Fibroblast of lung (primary cell): ENCODE data around the gene RSPH1. TPM values are rescaled to one million over a fixed set of nuclear protein-coding genes. Genes with fewer than 3 reads are reported as not detected.

Experiments
- DNase-seq, 2 donors: peaks; one replicate each; pipeline versions ENCODE4 v3.0.0 to v3.0.0-alpha.2; 2010; ENCODE audit warnings: low read depth in 2 of 2
- H2AFZ ChIP-seq: 2 replicates; pipeline ENCODE4 v1.5.1; 2012; ENCODE audit warnings: low read length, control low read depth, inconsistent platforms
- H3K27ac ChIP-seq: 2 replicates; pipeline ENCODE4 v1.5.1; 2011; ENCODE audit warnings: low read length, control low read depth; ENCODE audit not compliant: insufficient read depth
- H3K27me3 ChIP-seq: 2 replicates; pipeline ENCODE4 v1.5.1; 2011; ENCODE audit warnings: mild to moderate bottlenecking, low read length; ENCODE audit not compliant: control insufficient read depth, insufficient read depth
- H3K36me3 ChIP-seq: 2 replicates; pipeline ENCODE4 v1.5.1; 2011; ENCODE audit warnings: low read length; ENCODE audit not compliant: control insufficient read depth, insufficient read depth
- H3K4me1 ChIP-seq: 2 replicates; pipeline ENCODE4 v1.5.1; 2011; ENCODE audit warnings: low read length; ENCODE audit not compliant: control insufficient read depth, insufficient read depth; ENCODE audit errors: extremely low read depth
- H3K4me2 ChIP-seq: 2 replicates; pipeline ENCODE4 v1.5.1; 2011; ENCODE audit warnings: low read length, control low read depth; ENCODE audit not compliant: insufficient read depth; ENCODE audit errors: extremely low read depth
- H3K4me3 ChIP-seq, 4 experiments: fragments of 200-600 bp in 1 of 4; sonication (generic) in 1 of 4; replicated peaks in 1 of 4; 2 replicates each; pipeline ENCODE4 v1.5.1; 2011 to 2016; ENCODE audit warnings: low read length in 4 of 4, low read depth in 3 of 4, mild to moderate bottlenecking in 3 of 4, control low read depth in 2 of 4, inconsistent platforms in 1 of 4, mixed read lengths in 1 of 4; ENCODE audit not compliant: insufficient read depth in 1 of 4; ENCODE audit errors: control extremely low read depth in 1 of 4
- H3K79me2 ChIP-seq: 2 replicates; pipeline ENCODE4 v1.5.1; 2012; ENCODE audit warnings: mild to moderate bottlenecking, low read length, inconsistent platforms; ENCODE audit not compliant: control insufficient read depth, insufficient read depth
- H3K9ac ChIP-seq: 2 replicates; pipeline ENCODE4 v1.5.1; 2011; ENCODE audit warnings: mild to moderate bottlenecking, low read length, control low read depth; ENCODE audit not compliant: insufficient read depth
- H3K9me3 ChIP-seq: 2 replicates; pipeline ENCODE4 v1.5.1; 2012; ENCODE audit warnings: low read depth, low read length; ENCODE audit not compliant: control insufficient read depth, insufficient read depth
- H4K20me1 ChIP-seq: 2 replicates; pipeline ENCODE4 v1.5.1; 2011; ENCODE audit warnings: low read length; ENCODE audit not compliant: control insufficient read depth, insufficient read depth; ENCODE audit errors: extremely low read depth
- CTCF ChIP-seq, 2 donors: IDR thresholded peaks in 1 of 2; conservative IDR thresholded peaks in 1 of 2; 1 replicate in 1 of 2; 2 replicates in 1 of 2; pipeline ENCODE4 v1.5.1; 2011 to 2012; ENCODE audit warnings: low read length in 2 of 2, control low read depth in 1 of 2, inconsistent platforms in 1 of 2, low read depth in 1 of 2, mild to moderate bottlenecking in 1 of 2
- EZH2 ChIP-seq: IDR thresholded peaks from 2 replicates; pipeline ENCODE4 v1.5.1; 2012; ENCODE audit warnings: low read length, control low read depth, mild to moderate bottlenecking; ENCODE audit errors: missing control alignments
- polyA plus RNA-seq, 2 donors: library from polyadenylated mRNA; depleted of rRNA in 1 of 2; stranded (reverse) in 1 of 2; unstranded in 1 of 2; fragments of >200 nt; gene quantifications; 2 replicates each; pipeline ENCODE4 v1.2.1, GENCODE V29; 2011 to 2012; ENCODE audit warnings: missing spikeins in 1 of 2
- total RNA-seq: library from RNA; depleted of rRNA; stranded (reverse); fragments of >200 nt; gene quantifications from 2 replicates; pipeline ENCODE4 v1.2.1, GENCODE V29; 2014

The RSPH1 gene
- total and polyA plus RNA-seq, 2 donors (not counting 1 experiment from before 2014, with no cell fraction given), result not detected

DNA sequence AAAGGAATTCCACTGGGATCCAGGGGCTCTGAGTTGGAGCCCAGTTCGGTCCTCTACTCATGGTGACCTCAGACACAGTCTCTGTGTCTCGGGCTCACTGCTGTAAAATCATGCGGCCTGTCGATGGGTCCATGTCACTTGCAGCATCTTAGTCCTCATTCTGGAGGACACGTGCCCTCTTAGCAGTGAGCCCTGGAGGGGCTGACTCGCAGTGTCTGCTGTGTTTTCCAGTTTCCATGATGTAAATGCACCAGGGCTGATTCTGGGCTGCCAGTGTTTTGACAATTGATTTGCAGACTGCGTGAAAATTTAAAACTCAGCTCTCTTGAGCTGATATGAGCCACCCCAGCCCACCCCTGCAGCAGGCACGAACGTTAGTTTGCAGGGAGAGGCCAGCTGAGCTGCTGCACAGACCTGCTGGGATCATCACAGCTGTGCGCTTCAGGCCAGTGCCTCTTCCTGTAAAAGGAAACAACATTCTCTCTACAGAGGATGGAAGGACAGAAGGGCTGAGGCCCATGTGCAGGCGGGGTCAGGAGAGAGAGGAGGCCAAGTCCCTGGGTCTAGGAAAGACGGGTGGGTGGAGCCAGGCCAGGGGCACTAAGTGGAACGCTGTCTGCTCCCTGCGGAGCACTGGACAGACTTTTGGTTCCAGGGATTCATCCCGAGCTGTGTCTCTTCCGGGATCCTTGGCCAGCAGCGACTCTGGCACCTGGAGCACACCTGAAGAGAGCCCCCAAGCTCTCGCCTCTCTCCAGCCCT is 42.6 kb downstream of the RSPH1 start:
- no peaks in the 10 kb centered on the region for H3K4me1 ChIP-seq
- TF ChIP-seq CTCF (conservative IDR thresholded peaks at IDR 0.05 in 1 of 2, IDR thresholded peaks at IDR 0.05 in 1 of 2; ENCODE audit: low read depth in 1 of 2, low read length in 2 of 2), result no peak
- TF ChIP-seq EZH2, result no peak
- H3K9ac ChIP-seq, result no peak overlapping the region
- H3K9me3 ChIP-seq, result no peaks in the 10 kb centered on the region
- no peak overlapping the region for H3K4me2 ChIP-seq
- no peaks in the 10 kb centered on the region for H4K20me1 ChIP-seq
- no peaks in the 10 kb centered on the region for H3K36me3 ChIP-seq
- H3K4me3 ChIP-seq, result no peak overlapping the region
- no peaks in the 10 kb centered on the region for H3K79me2 ChIP-seq
- no peak overlapping the region for H3K27ac ChIP-seq
- no peak overlapping the region for H2AFZ ChIP-seq
- H3K27me3 ChIP-seq, result no peaks in the 10 kb centered on the region
- no peak for DNase-seq

GRCh38 chr21:42452401-42453223 is 43.4 kb downstream of the RSPH1 start:
- no peak overlapping the region for H3K4me3 ChIP-seq
- H3K36me3 ChIP-seq, result no peaks in the 10 kb centered on the region
- DNase-seq, result no peak
- H3K9ac ChIP-seq, result no peak overlapping the region
- H3K27ac ChIP-seq, result no peak overlapping the region
- H3K79me2 ChIP-seq, result no peaks in the 10 kb centered on the region
- H3K4me1 ChIP-seq, result no peaks in the 10 kb centered on the region
- no peaks in the 10 kb centered on the region for H3K27me3 ChIP-seq
- H4K20me1 ChIP-seq, result no peaks in the 10 kb centered on the region
- TF ChIP-seq CTCF (conservative IDR thresholded peaks at IDR 0.05 in 1 of 2, IDR thresholded peaks at IDR 0.05 in 1 of 2; ENCODE audit: low read depth in 1 of 2, low read length in 2 of 2), result no peak
- no peak for TF ChIP-seq EZH2
- H3K4me2 ChIP-seq, result no peak overlapping the region
- no peak overlapping the region for H2AFZ ChIP-seq
- H3K9me3 ChIP-seq, result no peaks in the 10 kb centered on the region

GRCh38 chr21:42451941-42452340 is 44.1 kb downstream of the RSPH1 start:
- Histone ChIP-seq H3K9me3 (no peaks in the 10 kb centered on the region), H2AFZ (no peak overlapping the region), H3K9ac (no peak overlapping the region), H4K20me1 (no peaks in the 10 kb centered on the region), H3K4me2 (no peak overlapping the region), H3K27me3 (no peaks in the 10 kb centered on the region), H3K4me1 (no peaks in the 10 kb centered on the region), H3K4me3 (no peak overlapping the region), H3K79me2 (no peaks in the 10 kb centered on the region), H3K36me3 (no peaks in the 10 kb centered on the region), H3K27ac (no peak overlapping the region)
- no peak for TF ChIP-seq CTCF (conservative IDR thresholded peaks at IDR 0.05 in 1 of 2, IDR thresholded peaks at IDR 0.05 in 1 of 2; ENCODE audit: low read depth in 1 of 2, low read length in 2 of 2)
- no peak for TF ChIP-seq EZH2
- no peak for DNase-seq
